Measurements from ENCODE around the gene SERPINH1. TPM values are rescaled to one million over a fixed set of nuclear protein-coding genes. Genes with fewer than 3 reads are reported as not detected.

Gene SERPINH1
- polyA plus RNA-seq, 1 donor, result 261 TPM

DNA sequence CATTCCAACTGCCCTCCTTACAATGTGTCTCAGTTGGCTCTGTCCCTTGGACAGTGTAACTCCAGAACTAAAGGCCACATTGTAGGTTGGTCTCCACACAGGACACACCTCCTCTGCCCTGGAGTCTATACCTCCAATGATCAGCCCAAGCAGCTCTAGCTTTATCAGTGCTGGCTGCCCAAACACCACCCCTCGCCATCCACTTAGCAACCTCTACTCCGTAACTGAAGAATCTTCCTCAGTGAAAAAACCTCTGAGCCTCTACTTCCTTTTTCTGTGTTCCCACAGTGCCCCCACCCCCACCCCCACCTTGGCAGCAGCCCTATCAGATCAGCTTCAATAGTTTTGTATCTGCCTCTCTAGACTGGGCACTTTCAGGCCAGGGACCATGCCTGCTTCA lies 33.4 kb downstream of the SERPINH1 start:
- DNase-seq, result no peak

DNA sequence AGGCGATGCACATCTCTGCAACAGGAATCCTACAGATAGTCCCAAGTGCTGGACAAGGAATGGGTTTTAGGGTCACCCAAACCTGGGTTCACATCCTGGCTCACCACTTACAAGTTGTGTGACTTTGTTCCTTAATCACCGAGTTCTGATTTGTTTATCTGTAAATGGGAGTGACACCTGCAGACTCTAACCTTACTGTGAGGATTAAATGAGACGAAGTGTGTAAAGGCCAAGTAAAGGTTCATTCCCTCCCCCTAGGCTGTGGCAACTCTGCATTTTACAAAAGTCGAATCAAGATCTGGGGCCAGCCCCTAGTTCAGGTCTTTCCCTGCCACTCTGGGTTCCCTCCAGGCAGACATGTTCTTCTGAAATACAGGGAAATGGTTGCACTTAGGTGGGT lies 34.9 kb downstream of the SERPINH1 start:
- no peak for DNase-seq

DNA sequence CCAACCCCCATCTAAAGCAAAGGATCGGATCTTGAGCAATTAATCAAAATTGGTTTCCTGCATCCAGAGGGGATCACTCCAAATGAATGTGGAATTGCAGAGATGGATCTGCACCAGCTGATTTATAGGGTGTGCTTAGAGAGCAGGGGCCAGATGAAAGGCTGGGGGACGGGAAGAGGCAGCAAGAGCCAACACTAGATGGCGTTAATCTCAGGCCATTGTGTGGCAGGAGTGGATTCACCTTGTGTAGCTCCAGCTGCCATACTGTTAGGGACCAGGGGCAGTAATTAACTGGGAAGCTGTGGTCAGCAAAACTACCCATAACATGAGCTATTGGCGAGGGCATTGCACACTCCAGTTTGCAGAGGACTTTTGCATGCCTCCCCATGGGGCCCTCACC lies 35.6 kb downstream of the SERPINH1 start:
- DNase-seq, result peak; percentile 20

DNA sequence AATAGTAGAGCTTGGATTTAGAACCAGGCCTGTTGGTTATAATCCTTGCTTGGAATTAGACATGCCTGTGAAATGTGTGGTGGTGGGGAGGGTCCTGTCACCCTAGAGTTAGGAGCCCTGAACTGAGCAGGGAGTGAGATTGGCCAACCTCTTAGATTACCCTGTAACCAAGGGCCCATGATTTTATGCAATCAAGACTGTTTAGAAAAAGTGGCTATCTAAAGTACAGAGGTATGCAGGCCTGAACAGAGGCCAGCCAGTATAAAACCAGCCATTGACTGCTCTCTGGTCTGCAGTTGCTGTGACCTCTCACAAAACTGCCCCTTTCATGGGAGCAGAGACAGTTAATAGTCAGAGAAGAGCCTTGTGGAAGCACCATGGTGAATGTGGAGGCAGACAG lies 36.2 kb downstream of the SERPINH1 start:
- DNase-seq, result no peak

DNA sequence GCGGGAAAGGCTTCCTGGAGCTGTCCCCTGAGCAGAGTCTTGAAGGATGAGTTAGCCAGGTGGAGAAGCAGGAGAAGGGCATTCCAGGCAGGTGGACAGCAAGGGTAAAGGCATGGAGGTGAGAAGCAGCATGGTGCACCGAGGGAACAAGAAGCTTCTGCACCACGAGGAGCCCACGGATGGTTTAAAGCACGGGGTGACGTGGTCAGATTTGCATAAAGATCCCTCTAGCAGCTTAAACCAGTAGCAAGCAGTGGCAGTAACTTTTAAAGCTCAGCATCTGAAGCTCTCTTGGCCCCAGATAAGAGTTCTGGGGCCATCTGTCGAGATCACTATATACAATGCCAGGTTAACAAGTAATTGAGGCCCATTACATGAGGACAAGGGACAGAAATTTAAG lies 36.8 kb downstream of the SERPINH1 start:
- DNase-seq, result no peak

DNA sequence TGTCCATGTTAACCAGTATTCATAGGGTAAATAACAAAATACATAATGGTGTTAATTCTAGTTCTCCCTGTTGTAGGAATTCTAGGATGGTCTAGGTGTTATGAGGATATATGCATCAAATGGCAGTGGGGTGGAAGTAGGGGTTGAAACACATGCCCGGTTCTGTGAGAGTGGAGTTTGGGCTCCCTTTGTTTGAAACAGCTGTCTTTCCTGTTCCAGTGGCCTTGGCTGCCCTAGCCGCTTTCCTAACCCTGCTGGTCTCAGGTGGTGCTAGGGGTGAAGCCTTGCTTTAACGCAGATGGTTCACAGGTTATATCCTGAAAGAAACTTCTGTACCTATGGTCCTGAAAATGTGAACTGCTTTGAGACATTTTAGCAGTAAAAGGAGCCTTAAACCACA lies 38.3 kb downstream of the SERPINH1 start:
- DNase-seq, result no peak

DNA sequence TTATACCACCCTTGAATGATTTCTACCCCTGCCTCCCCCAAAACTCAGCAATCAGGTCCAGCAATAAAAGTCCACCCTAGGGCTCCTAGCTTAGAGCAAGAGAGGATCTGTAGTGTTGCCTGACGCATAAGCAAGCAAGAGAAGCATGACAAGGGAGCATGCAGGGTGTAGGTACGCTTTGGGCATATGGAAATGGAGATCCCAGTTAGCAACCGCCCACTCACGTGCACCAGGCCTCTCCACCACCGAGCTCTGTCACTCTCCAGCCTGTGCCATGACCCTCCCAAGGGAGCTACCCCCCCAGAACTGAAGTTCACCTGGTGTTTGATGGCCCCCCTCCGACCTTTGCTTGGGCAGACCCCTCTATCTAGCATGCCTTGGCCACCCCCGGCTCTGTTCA lies 39.4 kb downstream of the SERPINH1 start:
- no peak for DNase-seq

DNA sequence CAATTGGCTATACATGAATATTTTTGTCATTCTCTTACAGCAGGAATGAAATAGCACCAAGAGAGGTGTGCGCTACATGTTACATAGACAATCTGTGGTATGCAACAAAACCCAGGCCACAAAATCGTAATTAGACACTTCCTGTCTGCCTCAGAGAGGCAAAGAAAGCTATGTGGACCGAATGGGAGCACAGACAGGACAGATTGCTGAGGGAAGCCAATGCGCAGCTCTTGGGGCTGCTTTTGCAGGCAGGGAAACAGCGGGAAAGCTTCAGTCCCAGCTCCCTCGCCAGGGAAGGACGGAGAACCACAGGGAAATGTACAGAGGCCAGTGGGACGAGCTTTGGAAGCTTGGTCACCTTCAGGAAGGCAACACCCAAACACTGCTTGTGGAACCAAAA lies 40.9 kb downstream of the SERPINH1 start:
- no peak for DNase-seq

DNA sequence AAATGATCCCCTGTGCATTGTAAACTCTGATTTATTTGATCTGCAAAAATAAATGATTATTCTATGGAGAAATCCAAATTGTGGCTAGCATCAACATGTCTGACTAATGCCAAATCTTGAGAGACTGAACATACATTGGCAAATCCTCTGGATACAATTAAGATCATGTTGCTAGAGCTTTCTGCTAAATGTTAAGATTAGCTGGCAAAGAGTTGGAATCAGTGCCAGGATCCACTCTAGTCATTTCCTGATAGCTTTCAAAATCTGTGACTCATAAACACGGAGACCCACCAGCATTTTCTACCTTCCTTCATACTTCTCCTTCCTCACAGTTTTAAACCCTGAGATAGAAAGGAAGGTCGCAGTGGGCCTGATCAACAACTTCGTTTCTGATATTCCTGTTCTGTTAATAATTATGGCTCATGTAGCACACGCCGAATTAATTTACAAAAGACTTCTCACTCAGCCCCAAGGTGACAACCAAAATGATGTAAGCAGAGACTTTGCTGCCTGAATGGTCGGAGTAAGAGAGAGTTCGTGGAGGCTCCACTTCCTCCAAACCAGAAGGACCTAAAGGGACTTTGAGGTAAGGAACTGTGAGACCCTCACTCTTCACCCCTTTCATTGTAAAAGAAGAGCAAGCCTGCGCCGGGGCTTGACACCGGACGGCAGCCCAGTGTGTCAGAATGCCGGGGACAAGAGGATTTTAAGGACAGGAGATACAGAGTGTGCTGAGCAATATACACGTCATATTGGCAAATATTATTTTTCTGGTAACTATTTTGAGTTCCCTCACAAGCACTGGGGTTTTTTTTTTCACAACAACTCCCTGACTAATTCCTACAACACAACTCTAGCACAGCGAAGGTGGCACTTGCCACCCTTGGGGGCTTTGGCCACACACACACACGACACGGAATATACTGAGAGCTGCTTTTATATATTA lies 42.0 kb downstream of the SERPINH1 start:
- no peak for DNase-seq

DNA sequence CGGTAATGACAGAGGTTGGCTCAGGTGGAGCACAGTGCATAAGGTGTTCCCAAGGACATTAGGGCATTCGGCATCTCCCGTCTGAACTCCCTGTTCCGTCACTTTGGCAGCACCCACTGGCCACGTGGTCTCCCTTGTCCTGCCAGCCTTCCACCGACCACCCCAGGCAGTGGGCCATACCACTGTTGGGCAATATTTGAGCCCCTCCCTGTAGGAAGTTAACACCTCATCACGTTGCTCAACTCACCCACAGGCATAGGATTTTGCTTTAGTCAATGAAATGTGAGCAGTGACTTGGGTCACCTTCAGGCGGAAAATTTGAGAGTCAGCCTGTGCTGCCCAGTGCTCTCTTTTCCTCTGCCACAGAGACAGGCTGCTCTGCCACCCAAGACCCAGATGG lies 44.0 kb downstream of the SERPINH1 start:
- no peak for DNase-seq

DNA sequence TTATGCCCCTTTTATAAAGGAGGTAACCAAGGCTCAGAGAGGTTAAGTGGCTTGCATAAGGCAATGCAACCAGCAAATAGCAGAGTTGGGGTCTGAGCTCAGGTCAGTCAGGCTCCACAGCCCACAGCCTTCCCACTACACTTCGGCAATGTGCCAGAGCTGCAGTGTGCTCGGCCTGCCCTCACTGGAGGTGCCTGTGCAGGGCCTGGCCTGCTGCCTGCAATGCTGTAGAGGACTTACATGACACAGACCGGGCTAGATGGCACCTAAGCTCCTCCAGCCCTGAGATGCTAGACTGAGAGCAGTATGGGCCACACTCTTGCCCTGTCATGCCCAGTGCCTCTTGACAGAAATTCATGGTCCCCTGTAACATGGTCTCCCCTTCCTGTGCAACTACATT lies 49.8 kb downstream of the SERPINH1 start:
- no peak for DNase-seq

DNA sequence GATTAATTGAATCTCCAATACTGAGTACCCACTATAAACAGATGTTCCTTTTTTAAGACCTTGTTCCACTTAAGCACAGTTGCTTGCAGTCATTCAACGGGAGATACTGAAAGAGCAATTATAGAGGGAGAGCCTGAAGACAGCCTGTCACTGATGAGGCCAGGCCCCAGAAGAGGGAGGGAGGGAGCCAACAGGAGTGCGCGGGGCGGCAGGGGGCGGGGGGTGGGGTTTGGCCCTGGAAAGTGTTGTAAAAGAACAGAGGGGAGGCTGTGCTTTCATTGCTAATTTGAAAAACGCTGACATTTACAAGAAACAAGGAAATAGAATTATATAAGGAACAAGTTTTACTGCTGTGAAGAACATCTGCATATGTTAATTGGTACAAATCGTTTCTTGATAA lies 53.7 kb downstream of the SERPINH1 start:
- no peak for DNase-seq

DNA sequence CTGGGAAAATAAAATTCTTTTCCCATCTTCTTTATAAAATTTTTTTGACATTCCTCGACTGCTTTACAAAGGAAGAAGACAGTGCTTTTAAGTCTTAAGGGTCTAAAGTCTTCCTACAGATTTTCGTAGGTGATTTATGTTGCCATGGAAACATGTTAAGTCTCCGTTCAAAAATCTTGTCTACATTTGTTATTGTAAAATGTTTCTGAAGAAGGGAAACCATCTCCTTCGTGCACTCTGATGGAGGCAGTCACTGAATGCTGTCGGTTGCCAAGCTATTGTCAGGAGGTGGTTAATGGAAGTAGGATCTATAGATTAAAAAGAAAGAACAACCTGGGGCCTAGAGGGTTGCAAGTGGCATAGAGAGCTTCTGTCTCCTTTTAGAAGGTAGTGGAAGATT lies 54.2 kb downstream of the SERPINH1 start:
- DNase-seq, result no peak

Other genes with a start within 250 kb of the SERPINH1 start
- 22.5 TPM for gene ARRB1, start 210.6 kb upstream of the SERPINH1 start, polyA plus RNA-seq (ENCODE audit: insufficient read length)
- gene RPS3, start 162.7 kb upstream of the SERPINH1 start, polyA plus RNA-seq (ENCODE audit: insufficient read length), result 2,366 TPM
- 0.67 TPM for gene KLHL35, start 129.1 kb upstream of the SERPINH1 start, polyA plus RNA-seq (ENCODE audit: insufficient read length)
- gene GDPD5, start 36.3 kb upstream of the SERPINH1 start, polyA plus RNA-seq (ENCODE audit: insufficient read length), result 11.7 TPM
- 8.6 TPM for gene MAP6, start 106.8 kb downstream of the SERPINH1 start, polyA plus RNA-seq (ENCODE audit: insufficient read length)
- gene MOGAT2, start 155.6 kb downstream of the SERPINH1 start, polyA plus RNA-seq (ENCODE audit: insufficient read length), result 1.1 TPM
- gene DGAT2, start 206.5 kb downstream of the SERPINH1 start, polyA plus RNA-seq (ENCODE audit: insufficient read length), result 4.6 TPM